NT2/D1 (cell line): ENCODE results near the gene PRKRIP1.

Source experiments
- YY1 ChIP-seq: IDR thresholded peaks from 2 replicates; pipeline ENCODE4 v1.6.1; 2011; ENCODE audit not compliant: insufficient read length, insufficient read depth
- ZNF274 ChIP-seq: IDR thresholded peaks from 2 replicates; pipeline ENCODE4 v1.6.1; 2011; ENCODE audit warnings: mild to moderate bottlenecking, low read depth, low read length

- TF ChIP-seq ZNF274 (no peak), YY1 (no peak)
These were observed 631 bp upstream of the PRKRIP1 start for GRCh38 chr7:102395592-102395872.
